Duodenal mucosa (tissue), 2 donors: ENCODE results near the gene SLC35C1.
"Not testable (repeated sequence)": the region's sequence is repeated elsewhere in the genome, so short reads cannot be mapped to it uniquely, and the experiment has no call there.

Source experiments
- H3K27ac ChIP-seq: one replicate; pipeline ENCODE4 v1.7.0; 2013; ENCODE audit warnings: low read depth, low read length
- H3K27me3 ChIP-seq, 2 donors: one replicate each; pipeline ENCODE4 v1.7.0; 2013; ENCODE audit warnings: low read length in 2 of 2, control low read depth in 1 of 2; ENCODE audit not compliant: insufficient read depth in 2 of 2, control insufficient read depth in 1 of 2
- H3K36me3 ChIP-seq, 2 donors: one replicate each; pipeline ENCODE4 v1.7.0; 2013; ENCODE audit warnings: low read length in 2 of 2, control low read depth in 1 of 2; ENCODE audit not compliant: insufficient read depth in 2 of 2, control insufficient read depth in 1 of 2
- H3K4me1 ChIP-seq, 2 donors: one replicate each; pipeline ENCODE4 v1.7.0; 2013; ENCODE audit warnings: low read length in 2 of 2, control low read depth in 1 of 2; ENCODE audit not compliant: insufficient read depth in 2 of 2, control insufficient read depth in 1 of 2
- H3K4me3 ChIP-seq, 2 donors: one replicate each; pipeline ENCODE4 v1.7.0; 2013; ENCODE audit warnings: low read length in 2 of 2, low read depth in 1 of 2
- H3K9ac ChIP-seq, 2 donors: one replicate each; pipeline ENCODE4 v1.7.0; 2013; ENCODE audit warnings: low read length in 2 of 2, low read depth in 1 of 2
- H3K9me3 ChIP-seq, 2 donors: one replicate each; pipeline ENCODE4 v1.7.0; 2013; ENCODE audit warnings: low read length in 2 of 2, control low read depth in 1 of 2; ENCODE audit not compliant: control insufficient read depth in 1 of 2

The SLC35C1 gene

GRCh38 chr11:45802531-45803317 lies 2.2 kb upstream of the SLC35C1 start:
- Histone ChIP-seq H3K36me3 (peaks cover 0 to 16% of the 10 kb centered on the region in 2 donors), H3K9me3 (no peaks in the 10 kb centered on the region), H3K9ac (peak overlapping the region; percentile 33 to 34), H3K4me3 (no peak overlapping the region), H3K27me3 (no peaks in the 10 kb centered on the region), H3K27ac (peak overlapping the region; percentile 6), H3K4me1 (peaks cover 31 to 32% of the 10 kb centered on the region in 2 donors)

GRCh38 chr11:45803971-45804760 lies 783 bp upstream of the SLC35C1 start:
- Histone ChIP-seq H3K4me1 (peaks cover 34 to 36% of the 10 kb centered on the region in 2 donors), H3K27ac (peak overlapping the region; percentile 94), H3K9ac (peak overlapping the region; percentile 96 to 98), H3K27me3 (no peaks in the 10 kb centered on the region), H3K9me3 (no peaks in the 10 kb centered on the region), H3K4me3 (peak overlapping the region; percentile 93 to 97), H3K36me3 (peaks cover 2 to 27% of the 10 kb centered on the region in 2 donors)

DNA sequence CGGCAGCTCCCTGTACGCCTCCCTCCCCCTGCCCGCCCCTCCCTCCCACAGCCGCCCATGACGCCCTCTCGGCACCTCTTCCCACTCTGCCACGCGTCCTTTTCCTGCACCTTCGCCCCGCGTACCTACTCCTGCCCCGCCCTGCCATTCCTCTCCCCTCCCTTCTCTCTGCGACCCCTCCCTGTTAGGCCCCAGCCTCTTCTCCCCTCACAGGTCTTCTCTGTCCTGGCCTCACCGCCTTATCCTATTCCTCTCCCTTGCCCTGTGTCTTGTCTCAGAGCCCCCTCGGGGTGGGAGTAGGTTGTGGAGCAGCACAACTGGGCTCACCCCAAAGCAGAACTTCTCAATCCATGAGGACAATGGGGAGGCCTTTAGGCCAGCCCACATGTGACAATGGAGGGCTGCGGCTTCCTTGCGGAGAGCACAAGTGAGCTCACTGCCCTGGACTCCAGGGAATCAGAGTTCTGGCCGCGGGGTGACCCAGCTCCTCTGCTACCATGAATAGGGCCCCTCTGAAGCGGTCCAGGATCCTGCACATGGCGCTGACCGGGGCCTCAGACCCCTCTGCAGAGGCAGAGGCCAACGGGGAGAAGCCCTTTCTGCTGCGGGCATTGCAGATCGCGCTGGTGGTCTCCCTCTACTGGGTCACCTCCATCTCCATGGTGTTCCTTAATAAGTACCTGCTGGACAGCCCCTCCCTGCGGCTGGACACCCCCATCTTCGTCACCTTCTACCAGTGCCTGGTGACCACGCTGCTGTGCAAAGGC lies 539 bp downstream of the SLC35C1 start:
- Histone ChIP-seq H3K36me3 (peaks cover 8 to 40% of the 10 kb centered on the region in 2 donors), H3K9ac (peak overlapping the region; percentile 85 to 87), H3K27me3 (no peaks in the 10 kb centered on the region), H3K4me3 (peak overlapping the region; percentile 93 to 97), H3K27ac (peak overlapping the region; percentile 94), H3K9me3 (no peaks in the 10 kb centered on the region), H3K4me1 (peaks cover 34 to 36% of the 10 kb centered on the region in 2 donors)

GRCh38 chr11:45806072-45806933 lies 1.4 kb downstream of the SLC35C1 start:
- H3K27ac ChIP-seq = no peak overlapping the region
- peaks cover 34 to 36% of the 10 kb centered on the region in 2 donors for H3K4me1 ChIP-seq
- H3K36me3 ChIP-seq = peaks cover 13 to 48% of the 10 kb centered on the region in 2 donors
- H3K4me3 ChIP-seq = peak overlapping the region; percentile 93 to 97
- H3K9ac ChIP-seq = peak overlapping the region; percentile 85 to 87
- H3K9me3 ChIP-seq = no peaks in the 10 kb centered on the region
- H3K27me3 ChIP-seq = no peaks in the 10 kb centered on the region

- H3K9me3 ChIP-seq = no peaks in the 10 kb centered on the region
- no peak overlapping the region for H3K27ac ChIP-seq
- no peaks in the 10 kb centered on the region for H3K27me3 ChIP-seq
- peaks cover 21 to 57% of the 10 kb centered on the region in 2 donors for H3K36me3 ChIP-seq
- H3K9ac ChIP-seq = peak overlapping the region; percentile 21 to 87
- peaks cover 33 to 34% of the 10 kb centered on the region in 2 donors for H3K4me1 ChIP-seq
- peak overlapping the region; percentile 93 to 97 for H3K4me3 ChIP-seq
These were observed 2.2 kb downstream of the SLC35C1 start for GRCh38 chr11:45806937-45807791.

DNA sequence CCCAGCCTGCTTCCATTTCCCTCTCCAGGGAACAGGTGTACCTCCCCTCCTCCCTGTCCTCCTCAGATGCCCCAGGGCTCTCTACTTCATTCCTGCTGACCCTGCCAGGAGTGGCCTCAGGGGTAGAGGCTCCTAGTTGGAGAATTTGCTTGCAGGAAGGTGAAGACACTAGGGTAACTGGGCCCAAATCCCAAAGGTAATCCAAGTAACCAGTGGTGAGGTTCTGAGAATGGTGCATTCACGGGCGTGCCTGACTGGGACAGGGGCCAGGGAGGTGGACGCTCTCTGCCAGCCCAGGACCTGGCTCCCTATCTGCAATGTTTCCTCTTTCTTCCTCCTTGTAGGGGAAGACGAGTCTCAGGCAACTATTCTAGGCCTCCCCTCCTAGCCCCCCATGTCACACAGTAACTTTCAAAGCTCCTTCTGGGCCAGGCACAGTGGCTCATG lies 2.9 kb downstream of the SLC35C1 start:
- H3K9ac ChIP-seq = peak overlapping the region; percentile 21 to 87
- H3K27me3 ChIP-seq = no peaks in the 10 kb centered on the region
- peaks cover 27 to 29% of the 10 kb centered on the region in 2 donors for H3K4me1 ChIP-seq
- H3K36me3 ChIP-seq = peaks cover 26 to 63% of the 10 kb centered on the region in 2 donors
- no peaks in the 10 kb centered on the region for H3K9me3 ChIP-seq
- H3K4me3 ChIP-seq = peak overlapping the region; percentile 93 to 97
- no peak overlapping the region for H3K27ac ChIP-seq

DNA sequence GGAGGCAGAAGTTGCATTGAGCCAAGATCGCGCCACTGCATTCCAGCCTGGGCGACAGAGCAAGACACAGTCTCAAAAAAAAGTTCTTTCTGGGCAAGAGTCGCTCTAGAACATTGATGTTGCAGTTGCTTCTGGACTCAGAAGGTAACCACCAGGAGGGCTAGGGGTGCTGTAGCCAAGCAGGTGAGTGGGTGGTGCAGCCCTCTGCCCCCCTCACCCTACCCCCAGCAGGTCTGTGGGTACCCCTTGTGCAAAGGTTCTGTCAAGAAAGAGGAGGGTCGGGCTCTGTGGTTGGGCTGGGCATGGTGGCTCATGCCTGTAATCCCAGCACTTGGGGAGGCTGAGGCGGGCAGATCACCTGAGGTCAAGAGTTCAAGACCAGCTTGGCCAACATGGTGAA lies 3.5 kb downstream of the SLC35C1 start:
- H3K27ac ChIP-seq, H3K9me3 ChIP-seq, H3K27me3 ChIP-seq, H3K4me3 ChIP-seq, H3K9ac ChIP-seq: not testable (repeated sequence)
- peaks cover 24 to 29% of the 10 kb centered on the region in 2 donors for H3K4me1 ChIP-seq
- peaks cover 26 to 63% of the 10 kb centered on the region in 2 donors for H3K36me3 ChIP-seq

DNA sequence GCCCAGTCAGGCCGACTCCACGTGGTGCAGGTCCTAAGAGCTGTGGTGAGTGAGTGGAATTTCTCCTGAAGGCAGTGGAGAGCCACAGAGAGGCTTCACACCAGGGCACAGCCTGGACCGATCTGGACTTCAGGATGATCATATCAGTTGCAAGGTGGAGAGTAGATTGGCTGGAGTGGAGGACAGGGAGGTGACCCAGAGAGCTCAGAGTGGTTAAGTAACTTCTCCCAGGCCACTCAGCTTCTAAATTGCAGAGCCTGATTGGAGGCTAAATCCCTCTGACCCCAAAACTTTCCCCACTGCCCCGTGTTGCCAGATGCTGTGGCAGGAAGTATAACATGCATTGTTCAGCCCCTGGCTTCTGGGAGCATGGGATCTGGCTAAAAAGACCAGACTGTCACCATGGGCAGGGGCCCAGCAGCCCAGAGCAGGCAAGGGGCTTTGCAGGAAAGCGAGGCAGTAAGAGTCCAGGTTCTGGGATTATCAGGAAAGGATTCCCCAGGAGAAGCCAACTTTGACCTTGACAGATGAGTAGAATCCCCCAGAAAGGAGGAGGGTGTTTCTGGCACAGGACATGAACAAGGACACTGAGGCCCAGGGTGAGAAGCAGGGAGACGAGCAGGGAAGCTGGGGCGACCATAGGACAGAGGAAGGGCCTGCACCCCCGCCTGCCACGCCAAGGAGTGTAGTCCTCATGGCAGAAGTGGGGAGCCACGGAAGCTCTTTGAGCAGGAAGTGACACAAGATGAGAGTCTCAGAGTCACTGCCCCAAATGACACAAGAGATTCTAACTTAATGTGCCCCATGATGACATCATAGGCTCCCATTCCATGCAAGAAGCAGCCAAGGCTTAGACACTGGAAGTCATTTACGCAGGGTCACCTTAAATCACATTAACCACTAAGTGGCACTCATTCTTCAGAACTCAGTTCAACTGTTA lies 4.8 kb downstream of the SLC35C1 start:
- H3K4me1 ChIP-seq = peaks cover 24 to 29% of the 10 kb centered on the region in 2 donors
- no peaks in the 10 kb centered on the region for H3K9me3 ChIP-seq
- peaks cover 26 to 63% of the 10 kb centered on the region in 2 donors for H3K36me3 ChIP-seq
- H3K4me3 ChIP-seq = no peak overlapping the region
- H3K27me3 ChIP-seq = no peaks in the 10 kb centered on the region
- H3K9ac ChIP-seq = no peak overlapping the region
- H3K27ac ChIP-seq = no peak overlapping the region
